Measurements from ENCODE around the gene SNN.

Gene SNN

GRCh38 chr16:11635679-11636171, 32.5 kb upstream of the SNN start:
- FAIRE-seq: no peak

GRCh38 chr16:11636172-11636721, 32.0 kb upstream of the SNN start:
- no peak for FAIRE-seq

GRCh38 chr16:11637320-11637719, 30.9 kb upstream of the SNN start:
- FAIRE-seq: no peak

GRCh38 chr16:11638140-11638539, 30.1 kb upstream of the SNN start:
- no peak for FAIRE-seq

GRCh38 chr16:11639008-11639562, 29.2 kb upstream of the SNN start:
- FAIRE-seq: no peak

- FAIRE-seq: no peak
Observed at GRCh38 chr16:11639925-11640899, 28.0 kb upstream of the SNN start.

GRCh38 chr16:11640987-11641817, 27.1 kb upstream of the SNN start:
- no peak for FAIRE-seq

GRCh38 chr16:11642765-11643116, 25.5 kb upstream of the SNN start:
- FAIRE-seq: no peak

- no peak for FAIRE-seq
Observed at GRCh38 chr16:11649276-11649675, 19.0 kb upstream of the SNN start.

GRCh38 chr16:11650641-11651591, 17.3 kb upstream of the SNN start:
- FAIRE-seq: no peak

- no peak for FAIRE-seq
Observed at GRCh38 chr16:11651796-11652195, 16.5 kb upstream of the SNN start.

- no peak for FAIRE-seq
Observed at GRCh38 chr16:11655655-11656054, 12.6 kb upstream of the SNN start.

GRCh38 chr16:11657556-11657955, 10.7 kb upstream of the SNN start:
- FAIRE-seq: no peak

GRCh38 chr16:11658896-11659708, 9.2 kb upstream of the SNN start:
- no peak for FAIRE-seq

GRCh38 chr16:11660565-11660964, 7.7 kb upstream of the SNN start:
- FAIRE-seq: no peak

- no peak for FAIRE-seq
Observed at GRCh38 chr16:11662582-11662981, 5.7 kb upstream of the SNN start.

GRCh38 chr16:11665071-11665491, 3.2 kb upstream of the SNN start:
- no peak for FAIRE-seq

- FAIRE-seq: no peak
Observed at GRCh38 chr16:11666103-11667055, 1.9 kb upstream of the SNN start.

- FAIRE-seq: no peak
Observed at GRCh38 chr16:11667221-11667823, 933 bp upstream of the SNN start.
